Mesendoderm (in vitro differentiated cells): Measurements from ENCODE around the gene FMOD. TPM values are rescaled to one million over a fixed set of nuclear protein-coding genes. Genes with fewer than 3 reads are reported as not detected.

Source experiments
- small RNA-seq: library from polyadenylated mRNA; stranded (forward); fragments of <200 nt; extraction: miRNeasy Mini kit (QIAGEN cat#:217004); gene quantifications from one replicate; pipeline ENCODE3, GENCODE V24; 2013; ENCODE audit not compliant: insufficient read depth

Gene FMOD

Small RNA genes lying within 50 kb of the gene (small RNA-seq; reads per million reads assigned to genes)
- gene AL359837.1 (not detected), gene RNU6-487P (not detected)
